Aorta (tissue), 5 donors: Measurements from ENCODE around the gene CBFB. TPM values are rescaled to one million over a fixed set of nuclear protein-coding genes. Genes with fewer than 3 reads are reported as not detected.

Experiments used
- ATAC-seq: fragments of 200-7000 bp; cut with Tn5 transposase; one replicate; pipeline ENCODE4 v1.9.1; 2022; ENCODE audit warnings: moderate library complexity; ENCODE audit not compliant: low FRiP score
- DNase-seq, 2 donors: peaks; one replicate each; pipeline ENCODE4 v3.0.0-alpha.2; 2020
- H3K27ac ChIP-seq, 2 donors: one replicate each; pipeline ENCODE4 v1.5.1; 2013; ENCODE audit warnings: low read length in 2 of 2, mild to moderate bottlenecking in 2 of 2, moderate library complexity in 2 of 2, control low read depth in 1 of 2, inconsistent platforms in 1 of 2, low read depth in 1 of 2
- H3K27me3 ChIP-seq, 2 donors: one replicate each; pipeline ENCODE4 v1.6.1; 2013; ENCODE audit warnings: control low read depth in 1 of 2, low read length in 1 of 2, mild to moderate bottlenecking in 1 of 2, moderate library complexity in 1 of 2; ENCODE audit not compliant: insufficient read depth in 2 of 2, control insufficient read depth in 1 of 2
- H3K36me3 ChIP-seq, 2 donors: one replicate each; pipeline ENCODE4 v1.6.1; 2013; ENCODE audit warnings: control low read depth in 1 of 2, low read length in 1 of 2, mild to moderate bottlenecking in 1 of 2; ENCODE audit not compliant: insufficient read depth in 2 of 2, control insufficient read depth in 1 of 2
- H3K4me1 ChIP-seq, 2 donors: one replicate each; pipeline ENCODE4 v1.6.1; 2013; ENCODE audit warnings: low read length in 2 of 2, control low read depth in 1 of 2, mild to moderate bottlenecking in 1 of 2, moderate library complexity in 1 of 2; ENCODE audit not compliant: insufficient read depth in 2 of 2, control insufficient read depth in 1 of 2
- H3K4me3 ChIP-seq, 2 donors: one replicate each; pipeline ENCODE4 v1.5.1; 2013; ENCODE audit warnings: low read length in 2 of 2, control low read depth in 1 of 2, mild to moderate bottlenecking in 1 of 2
- H3K9me3 ChIP-seq: one replicate; pipeline ENCODE4 v1.6.1; 2013; ENCODE audit warnings: mild to moderate bottlenecking, low read length; ENCODE audit not compliant: control insufficient read depth
- WGBS, 2 donors: extraction: QIAGEN DNeasy Blood & Tissue Kit; methylation state at CpG; one replicate each; pipeline ENCODE4 v1.1.7; 2013; 5-methylcytosine and 5-hydroxymethylcytosine counted together
- intact Hi-C, 2 donors: fragments of 100-400 bp; cut with DNase I; formaldehyde crosslinking; loops; one replicate each; pipeline versions ENCODE4 v1.14.2 to v1.15.0; 2022
- polyA plus RNA-seq, 2 donors: library from polyadenylated mRNA; stranded (reverse); fragments of 200-250 nt; gene quantifications; one replicate each; pipeline ENCODE4 v1.2.3, GENCODE V29; 2013
- total RNA-seq, 2 donors: library from RNA; stranded (reverse); fragmentation: NEBNext Ultra II Directional; extraction: Animal tissue kit (Norgen Biotek cat#: 25700); gene quantifications; one replicate each; pipeline ENCODE4 v1.2.1, GENCODE V29; 2021
- donor health status: healthy with polysubstance abuse.
- donor health status: Bipolar disorder and iron deficiency.
- donor health status: DM: no; HTN: no; CAD: no.
- donor health status: DM: no; HTN: no; CAD: no.
- donor health status: DM: yes; HTN: yes; CAD: no.

Gene CBFB
- total and polyA plus RNA-seq, 4 donors, result 12.0 to 67.3 (median 28.6) TPM

DNA sequence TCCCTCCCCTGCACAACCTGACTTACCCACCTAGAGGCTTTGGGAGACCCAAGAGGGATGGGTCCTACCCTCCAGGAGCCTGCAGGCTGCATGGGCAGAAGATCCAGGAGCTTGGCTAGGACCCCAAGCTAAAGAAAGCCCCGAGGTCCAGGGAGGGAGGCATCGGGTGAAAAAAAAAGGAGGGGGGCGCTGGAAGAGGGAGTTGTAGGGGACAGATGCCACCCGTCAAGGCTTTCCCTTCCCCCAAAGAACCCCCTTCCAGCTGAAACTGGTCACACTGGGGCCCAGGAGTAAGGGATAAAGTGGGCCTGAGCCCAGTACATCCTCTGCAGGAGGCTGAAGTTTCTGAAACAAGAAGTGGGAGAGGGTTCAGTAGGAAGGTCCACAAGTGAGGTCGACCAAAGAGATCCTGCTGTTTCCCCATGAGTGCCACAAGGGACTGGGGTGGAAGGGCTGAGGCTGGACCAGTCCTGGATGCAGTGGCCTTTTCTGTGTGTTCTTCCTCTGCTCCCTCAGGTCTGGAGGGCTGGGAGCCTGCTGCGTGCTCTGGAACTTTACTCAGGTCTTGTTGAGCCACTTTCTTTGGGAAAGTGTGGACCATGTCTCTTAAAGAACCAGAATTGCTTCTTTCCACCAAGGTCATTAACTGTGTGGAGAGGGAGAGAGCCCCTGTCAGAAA is 14.2 kb upstream of the CBFB start:
- H3K27ac ChIP-seq, result peak overlapping the region in 1 of 2 donors; percentile 23
- no peaks in the 10 kb centered on the region for H3K36me3 ChIP-seq
- no peak for ATAC-seq
- H3K4me3 ChIP-seq, result peak overlapping the region in 1 of 2 donors; percentile 27
- no peaks in the 10 kb centered on the region for H3K9me3 ChIP-seq
- intact Hi-C loops, result loop anchor here in 1 of 2 donors (5.0 kb wide), 2 partner anchors 112 to 143 kb away; partner anchors contain the start of genes FBXL8 and TRADD
- H3K4me1 ChIP-seq, result no peaks in the 10 kb centered on the region
- peak in 1 of 2 donors; percentile 40 for DNase-seq
- no peaks in the 10 kb centered on the region for H3K27me3 ChIP-seq
- WGBS, 2 donors, result 48 to 50% methylated on average over 6 of the region's 6 CpGs

DNA sequence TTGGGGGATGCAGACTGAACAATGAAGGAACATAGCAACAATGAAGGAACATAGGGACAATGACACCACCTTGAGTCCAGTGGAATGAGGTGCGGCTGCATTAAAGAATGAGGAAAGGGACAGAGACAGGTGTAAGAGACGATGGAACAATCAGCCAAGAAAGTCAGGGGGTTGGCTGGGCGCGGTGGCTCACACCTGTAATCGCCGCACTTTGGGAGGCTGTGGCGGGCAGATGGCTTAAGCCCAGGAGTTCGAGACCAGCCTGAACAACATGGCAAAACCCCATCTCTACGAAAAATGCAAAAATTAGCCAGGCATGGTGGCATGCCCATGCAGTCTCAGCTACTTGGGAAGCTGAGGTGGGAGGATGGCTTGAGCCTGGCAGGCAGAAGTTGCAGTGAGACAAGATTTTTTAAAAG is 13.6 kb upstream of the CBFB start:
- peak in 1 of 2 donors; percentile 51 for DNase-seq
- intact Hi-C loops, result loop anchor here in 1 of 2 donors (5.0 kb wide), 2 partner anchors 113 to 142 kb away; partner anchors contain the start of genes FBXL8 and TRADD
- 93 to 94% methylated on average over 9 of the region's 9 CpGs for WGBS, 2 donors
- Histone ChIP-seq H3K27ac (no peak overlapping the region), H3K9me3 (no peaks in the 10 kb centered on the region), H3K27me3 (no peaks in the 10 kb centered on the region), H3K4me3 (no peak overlapping the region), H3K36me3 (no peaks in the 10 kb centered on the region), H3K4me1 (no peaks in the 10 kb centered on the region)
- no peak for ATAC-seq

DNA sequence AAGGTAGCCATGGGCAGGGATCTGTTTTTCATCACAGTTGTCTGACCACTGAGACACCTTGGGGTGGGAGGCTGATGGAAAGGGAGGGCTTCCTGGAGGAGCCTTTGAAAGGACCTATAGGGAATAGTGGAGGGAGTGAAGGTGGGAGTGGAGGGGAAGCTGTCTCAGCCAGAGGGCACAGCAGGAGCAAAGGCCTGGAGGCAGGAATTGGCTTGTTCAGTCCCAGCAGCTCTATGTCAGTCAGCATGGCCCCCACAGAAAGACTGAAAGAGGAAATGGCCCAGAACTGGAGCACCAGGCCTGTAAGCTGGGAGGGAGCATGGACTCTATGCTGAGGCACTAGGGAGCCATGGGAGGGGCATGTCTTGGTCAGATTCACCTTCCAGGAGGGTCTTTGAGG is 12.8 kb upstream of the CBFB start:
- ATAC-seq (no peak), DNase-seq (no peak)
- H3K27me3 ChIP-seq, result no peaks in the 10 kb centered on the region
- intact Hi-C loops, result loop anchor here in 1 of 2 donors (5.0 kb wide), 2 partner anchors 114 to 141 kb away; partner anchors contain the start of genes FBXL8 and TRADD
- H3K36me3 ChIP-seq, result no peaks in the 10 kb centered on the region
- H3K9me3 ChIP-seq, result no peaks in the 10 kb centered on the region
- no peak overlapping the region for H3K4me3 ChIP-seq
- H3K27ac ChIP-seq, result no peak overlapping the region
- no peaks in the 10 kb centered on the region for H3K4me1 ChIP-seq

DNA sequence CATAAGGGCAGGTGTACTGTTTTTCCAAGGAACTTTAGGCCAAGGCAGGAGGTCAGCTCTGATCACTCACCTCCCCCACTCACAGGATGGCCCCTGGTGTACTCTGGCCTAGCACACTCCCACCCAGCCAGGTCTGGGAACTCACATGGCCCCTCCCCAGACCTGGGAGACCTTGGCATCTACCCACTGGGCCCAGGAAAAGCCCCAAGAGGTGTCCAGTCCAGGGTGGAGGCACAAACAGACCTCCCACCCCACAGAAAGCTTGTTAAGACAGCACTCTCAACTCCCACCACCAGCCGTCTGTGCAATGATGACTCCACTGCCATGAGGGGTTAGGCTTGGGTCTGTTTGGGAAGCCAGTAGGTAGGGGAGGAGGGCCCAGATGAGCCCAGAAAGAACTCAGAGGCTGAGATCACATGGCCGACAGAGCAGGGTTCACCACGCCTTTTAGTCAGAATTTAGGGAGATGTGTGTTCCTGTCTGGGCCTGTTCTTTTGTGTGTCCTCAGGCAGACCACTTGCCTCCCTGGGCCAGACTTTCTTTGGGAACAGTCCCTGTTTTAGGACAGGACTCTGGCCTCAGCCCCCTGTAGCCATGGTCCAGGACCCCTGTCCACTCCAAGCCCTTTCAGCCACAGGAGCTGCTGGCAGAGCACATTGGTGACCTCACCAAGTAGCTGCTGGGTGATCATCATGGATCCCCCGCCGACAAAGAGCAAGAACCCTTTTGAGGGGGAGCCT is 12.1 kb upstream of the CBFB start:
- DNase-seq (peak in 1 of 2 donors; percentile 61), ATAC-seq (no peak)
- no peaks in the 10 kb centered on the region for H3K9me3 ChIP-seq
- WGBS, 2 donors, result 89 to 94% methylated on average over 5 of the region's 5 CpGs
- no peak overlapping the region for H3K27ac ChIP-seq
- H3K27me3 ChIP-seq, result no peaks in the 10 kb centered on the region
- H3K4me3 ChIP-seq, result no peak overlapping the region
- no peaks in the 10 kb centered on the region for H3K4me1 ChIP-seq
- H3K36me3 ChIP-seq, result no peaks in the 10 kb centered on the region
- intact Hi-C loops, result loop anchor here in 1 of 2 donors (5.0 kb wide), 2 partner anchors 115 to 140 kb away; partner anchors contain the start of genes FBXL8 and TRADD

DNA sequence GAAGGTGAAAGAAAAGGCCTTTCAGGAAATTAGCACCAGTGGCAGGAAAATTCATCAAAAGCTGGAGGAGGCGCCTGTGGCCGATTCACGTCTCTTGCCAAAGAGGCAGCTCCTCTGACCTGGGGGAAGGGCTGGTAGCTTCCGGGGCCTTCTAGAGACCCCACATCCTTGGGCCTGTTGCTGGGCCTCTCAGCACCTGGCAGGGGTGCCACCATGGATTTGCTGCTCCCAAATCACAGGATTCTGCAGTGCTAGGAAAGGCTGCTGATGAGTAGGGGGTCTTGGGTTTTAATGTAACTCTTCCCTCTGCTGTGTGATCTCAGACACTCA is 11.6 kb upstream of the CBFB start:
- H3K27ac ChIP-seq, result no peak overlapping the region
- peak in 1 of 2 donors; percentile 1 for DNase-seq
- intact Hi-C loops, result loop anchor here in 1 of 2 donors (5.0 kb wide), 2 partner anchors 115 to 140 kb away; partner anchors contain the start of genes FBXL8 and TRADD
- no peak for ATAC-seq
- 94 to 95% methylated on average over 4 of the region's 4 CpGs for WGBS, 2 donors
- no peaks in the 10 kb centered on the region for H3K9me3 ChIP-seq
- H3K4me3 ChIP-seq, result no peak overlapping the region
- no peaks in the 10 kb centered on the region for H3K4me1 ChIP-seq
- H3K27me3 ChIP-seq, result no peaks in the 10 kb centered on the region
- no peaks in the 10 kb centered on the region for H3K36me3 ChIP-seq

DNA sequence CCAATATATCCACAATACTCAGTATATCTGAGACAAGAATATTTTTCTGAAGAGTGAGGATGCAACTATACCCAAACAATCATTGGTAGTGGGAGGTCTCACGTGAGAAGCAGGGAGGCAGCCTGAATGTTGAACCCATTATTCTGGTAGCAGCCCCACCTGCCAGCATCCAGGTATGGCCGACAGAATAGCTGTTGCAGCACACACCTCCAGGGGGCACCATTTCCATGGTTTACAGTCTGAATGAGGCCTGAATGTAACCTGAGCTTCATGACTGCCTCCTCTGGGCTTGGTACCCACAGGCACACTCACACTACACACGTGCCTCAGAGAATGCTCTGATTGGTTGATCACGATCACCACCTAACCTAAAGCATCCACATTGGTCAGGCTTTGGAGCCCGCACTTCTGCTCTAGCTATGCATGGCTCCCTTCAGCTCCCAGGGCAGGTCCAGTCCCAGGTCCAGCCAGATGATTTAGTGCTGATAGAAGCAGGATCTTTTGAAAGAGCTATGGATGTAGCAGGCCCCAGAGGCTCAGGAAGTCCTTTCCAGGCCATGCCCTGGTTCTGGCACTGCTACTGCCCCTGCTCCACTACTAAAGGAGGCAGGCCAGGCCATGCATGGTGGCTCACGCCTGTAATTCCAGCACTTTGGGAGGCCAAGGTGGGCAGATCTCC is 11.0 kb upstream of the CBFB start:
- no peak overlapping the region for H3K4me3 ChIP-seq
- no peaks in the 10 kb centered on the region for H3K4me1 ChIP-seq
- peak; percentile 72 to 79 for DNase-seq
- no peaks in the 10 kb centered on the region for H3K36me3 ChIP-seq
- ATAC-seq, result peak; percentile 46
- 52 to 54% methylated on average over 6 of the region's 6 CpGs for WGBS, 2 donors
- intact Hi-C loops, result loop anchor here in 1 of 2 donors (5.0 kb wide), 2 partner anchors 116 to 139 kb away; partner anchors contain the start of genes FBXL8 and TRADD
- H3K9me3 ChIP-seq, result no peaks in the 10 kb centered on the region
- H3K27me3 ChIP-seq, result no peaks in the 10 kb centered on the region
- no peak overlapping the region for H3K27ac ChIP-seq

DNA sequence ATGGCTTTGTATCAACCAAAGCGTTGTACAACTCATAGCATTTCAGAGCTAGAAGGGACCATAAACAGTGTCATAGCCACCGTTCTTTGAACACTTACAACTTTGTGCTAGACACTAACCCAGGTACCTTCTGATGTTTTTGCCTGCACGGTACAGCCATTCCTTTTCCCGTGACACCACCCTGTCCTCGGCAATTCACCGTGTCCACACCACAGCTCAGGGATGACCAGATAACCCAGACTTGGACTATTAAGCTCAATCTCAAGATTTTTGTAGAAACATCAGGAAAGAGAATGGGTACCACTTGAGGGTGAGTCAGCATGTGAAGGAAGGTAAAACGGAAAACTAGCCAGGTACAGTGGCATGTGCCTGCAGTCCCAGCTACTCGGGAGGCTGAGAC is 9.8 kb upstream of the CBFB start:
- WGBS, 2 donors, result 90 to 94% methylated on average over 8 of the region's 8 CpGs
- Histone ChIP-seq H3K4me3 (no peak overlapping the region), H3K36me3 (no peaks in the 10 kb centered on the region), H3K27ac (no peak overlapping the region), H3K4me1 (no peaks in the 10 kb centered on the region), H3K9me3 (no peaks in the 10 kb centered on the region), H3K27me3 (no peaks in the 10 kb centered on the region)
- no peak for ATAC-seq
- DNase-seq, result peak in 1 of 2 donors; percentile 21
- intact Hi-C loops, result loop anchor here in 1 of 2 donors (5.0 kb wide), 2 partner anchors 117 to 138 kb away; partner anchors contain the start of genes FBXL8 and TRADD

DNA sequence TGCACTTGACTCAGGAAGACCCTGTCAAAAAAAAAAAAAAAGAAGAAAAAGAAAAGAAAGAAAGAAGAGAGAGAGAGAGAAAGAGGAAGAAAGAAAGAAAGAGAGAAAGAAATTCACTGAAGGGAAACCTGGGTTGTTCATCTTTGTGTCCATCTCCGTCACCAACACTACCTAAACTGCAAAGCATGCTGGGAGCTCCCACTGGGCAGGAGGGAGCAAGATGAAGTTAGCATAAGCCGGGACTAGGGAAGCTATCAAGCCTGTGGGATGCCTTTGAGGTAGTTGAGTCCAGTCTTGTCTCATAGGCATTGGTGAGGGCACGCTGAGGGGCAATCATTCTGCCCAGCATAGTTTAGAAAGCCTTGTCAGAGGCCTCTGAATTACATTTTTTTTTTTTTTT is 7.6 kb upstream of the CBFB start:
- intact Hi-C loops, result no loop called here
- Histone ChIP-seq H3K27me3 (no peaks in the 10 kb centered on the region), H3K4me3 (no peak overlapping the region), H3K36me3 (no peaks in the 10 kb centered on the region), H3K27ac (no peak overlapping the region), H3K9me3 (no peaks in the 10 kb centered on the region), H3K4me1 (no peaks in the 10 kb centered on the region)
- DNase-seq (no peak), ATAC-seq (no peak)
- WGBS, 2 donors, result 86 to 90% methylated on average over 3 of the region's 3 CpGs
